ENCODE measurements around the gene MMRN1.

The MMRN1 gene

DNA sequence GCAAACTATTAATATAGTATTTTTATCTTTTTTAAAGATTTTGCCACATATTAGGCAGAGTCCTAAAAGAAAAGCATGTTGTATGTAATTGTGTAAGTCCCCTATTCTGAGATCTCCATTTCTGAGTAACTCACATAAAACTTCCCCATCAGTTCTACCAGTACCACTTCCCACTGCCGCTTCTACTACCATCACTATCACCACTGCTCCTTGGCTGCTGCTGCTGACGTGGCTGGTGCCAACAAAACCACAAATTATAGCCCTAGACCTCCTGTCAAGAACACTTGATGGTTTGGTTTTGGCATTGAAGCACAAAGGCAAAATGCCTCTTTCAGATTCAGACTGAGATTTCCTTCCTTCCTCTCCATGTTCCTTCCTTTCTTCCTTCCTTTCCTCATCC is 106.4 kb downstream of the MMRN1 start:
- ATAC-seq (ENCODE audit: low read depth) (no peak), DNase-seq (ENCODE audit: low spot score) (no peak)
- Histone ChIP-seq H3K4me3 (ENCODE audit: severe bottlenecking) (no peak overlapping the region), H3K27ac (ENCODE audit: poor library complexity, severe bottlenecking) (no peak overlapping the region), H3K9me3 (ENCODE audit: severe bottlenecking) (no peaks in the 10 kb centered on the region), H3K27me3 (ENCODE audit: insufficient read depth, poor library complexity, severe bottlenecking) (no peaks in the 10 kb centered on the region), H3K36me3 (ENCODE audit: low read depth) (no peaks in the 10 kb centered on the region), H3K4me1 (ENCODE audit: insufficient read depth, poor library complexity, severe bottlenecking) (no peaks in the 10 kb centered on the region)
- TF ChIP-seq, protein P1, sequence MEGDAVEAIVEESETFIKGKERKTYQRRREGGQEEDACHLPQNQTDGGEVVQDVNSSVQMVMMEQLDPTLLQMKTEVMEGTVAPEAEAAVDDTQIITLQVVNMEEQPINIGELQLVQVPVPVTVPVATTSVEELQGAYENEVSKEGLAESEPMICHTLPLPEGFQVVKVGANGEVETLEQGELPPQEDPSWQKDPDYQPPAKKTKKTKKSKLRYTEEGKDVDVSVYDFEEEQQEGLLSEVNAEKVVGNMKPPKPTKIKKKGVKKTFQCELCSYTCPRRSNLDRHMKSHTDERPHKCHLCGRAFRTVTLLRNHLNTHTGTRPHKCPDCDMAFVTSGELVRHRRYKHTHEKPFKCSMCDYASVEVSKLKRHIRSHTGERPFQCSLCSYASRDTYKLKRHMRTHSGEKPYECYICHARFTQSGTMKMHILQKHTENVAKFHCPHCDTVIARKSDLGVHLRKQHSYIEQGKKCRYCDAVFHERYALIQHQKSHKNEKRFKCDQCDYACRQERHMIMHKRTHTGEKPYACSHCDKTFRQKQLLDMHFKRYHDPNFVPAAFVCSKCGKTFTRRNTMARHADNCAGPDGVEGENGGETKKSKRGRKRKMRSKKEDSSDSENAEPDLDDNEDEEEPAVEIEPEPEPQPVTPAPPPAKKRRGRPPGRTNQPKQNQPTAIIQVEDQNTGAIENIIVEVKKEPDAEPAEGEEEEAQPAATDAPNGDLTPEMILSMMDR (IDR thresholded peaks at IDR 0.05; ENCODE audit: poor library complexity, severe bottlenecking) = no peak

DNA sequence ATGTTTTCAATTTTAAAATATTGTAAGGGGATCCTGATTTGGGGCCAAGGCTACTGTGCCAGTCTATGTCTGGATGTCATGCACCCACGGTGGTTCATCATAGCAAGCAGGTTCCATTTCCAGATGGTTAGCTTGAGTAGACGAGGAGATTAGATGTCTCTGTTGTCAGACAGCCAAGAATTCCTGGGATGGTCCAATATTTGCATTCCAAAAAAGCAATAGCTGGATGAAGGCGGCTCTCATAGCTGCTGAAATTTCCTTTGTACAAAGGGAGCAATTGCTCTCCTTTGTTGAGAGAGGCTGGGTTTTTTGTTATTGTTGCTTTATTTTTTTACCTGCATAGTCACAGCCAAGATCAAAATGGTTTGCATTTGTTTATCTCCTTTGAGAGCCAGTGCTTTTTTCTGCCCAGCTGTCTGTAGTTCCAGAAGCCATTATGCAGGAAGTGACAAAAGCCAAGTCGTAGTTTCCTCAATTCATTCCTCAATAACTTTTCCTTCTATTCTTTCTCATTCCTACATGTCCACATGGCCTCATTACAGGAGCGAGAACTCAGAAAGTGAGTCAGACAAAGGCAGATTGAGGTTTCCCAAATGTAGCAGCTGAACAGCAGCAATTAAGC is 107.9 kb downstream of the MMRN1 start:
- H3K36me3 ChIP-seq (ENCODE audit: low read depth) = no peaks in the 10 kb centered on the region
- DNase-seq (ENCODE audit: low spot score) (no peak), ATAC-seq (ENCODE audit: low read depth) (no peak)
- H3K27ac ChIP-seq (ENCODE audit: poor library complexity, severe bottlenecking) = no peak overlapping the region
- H3K4me1 ChIP-seq (ENCODE audit: insufficient read depth, poor library complexity, severe bottlenecking) = no peaks in the 10 kb centered on the region
- no peak overlapping the region for H3K4me3 ChIP-seq (ENCODE audit: severe bottlenecking)
- H3K27me3 ChIP-seq (ENCODE audit: insufficient read depth, poor library complexity, severe bottlenecking) = no peaks in the 10 kb centered on the region
- H3K9me3 ChIP-seq (ENCODE audit: severe bottlenecking) = no peaks in the 10 kb centered on the region
- TF ChIP-seq, protein P1 (IDR thresholded peaks at IDR 0.05; ENCODE audit: poor library complexity, severe bottlenecking) = no peak

All from RWPE2 (cell line).